Fibroblast of gingiva (primary cell): Measurements from ENCODE around the gene PDCD1LG2.
"Not testable (repeated sequence)": the region's sequence is repeated elsewhere in the genome, so short reads cannot be mapped to it uniquely, and the experiment has no call there.

Source experiments
- DNase-seq: peaks from one replicate; pipeline ENCODE4 v3.0.0-alpha.2; 2011; ENCODE audit warnings: low read depth

Gene PDCD1LG2

DNA sequence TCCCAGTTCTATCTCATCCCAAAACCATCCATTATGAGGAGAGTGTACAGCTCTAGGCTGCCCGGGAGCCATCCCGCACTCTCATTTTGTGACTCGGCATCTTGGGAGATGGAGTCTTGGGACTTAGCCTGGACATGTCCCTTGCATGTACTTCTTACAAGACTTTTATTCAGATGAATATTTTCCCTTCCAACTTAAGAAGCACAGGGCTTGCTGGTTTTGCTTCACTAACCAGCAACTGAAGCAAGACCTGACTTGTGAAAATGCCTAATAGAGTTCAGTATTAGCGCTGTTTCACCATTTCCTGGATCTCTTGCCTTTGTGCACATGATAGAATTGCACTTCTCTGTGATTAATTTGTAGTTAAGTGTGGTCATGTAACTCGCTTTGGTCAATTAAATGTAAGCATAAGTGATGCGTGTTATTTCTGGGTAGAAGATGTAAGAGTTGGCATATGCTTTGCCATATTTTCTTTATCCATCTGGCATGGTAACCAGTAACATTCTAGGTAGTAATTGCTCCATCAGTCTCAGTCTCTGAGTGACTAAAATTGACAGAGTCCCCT, 55.8 kb downstream of the PDCD1LG2 start:
- DNase-seq, result peak; percentile 31

DNA sequence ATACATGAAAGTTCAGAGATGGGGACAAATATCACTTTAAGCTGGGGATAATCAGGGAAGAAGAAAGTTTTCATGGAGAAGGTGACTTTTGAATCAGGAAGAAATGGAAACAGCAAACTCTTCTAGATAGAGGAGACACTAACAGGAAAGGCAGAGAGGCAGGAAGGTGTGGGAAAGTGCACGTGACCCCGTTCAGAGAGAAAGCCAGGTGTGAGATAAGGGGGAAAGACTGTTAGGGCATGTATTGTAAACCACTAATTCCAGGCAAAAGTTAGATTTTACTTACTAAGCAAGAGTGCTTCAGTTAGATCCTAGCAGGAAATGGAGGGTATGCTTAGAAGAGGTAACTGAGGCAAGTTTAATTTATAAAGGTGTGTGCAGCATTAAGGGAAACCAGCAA, 58.5 kb downstream of the PDCD1LG2 start:
- DNase-seq, result no peak

GRCh38 chr9:5569409-5569808, 59.1 kb downstream of the PDCD1LG2 start:
- no peak for DNase-seq

- no peak for DNase-seq
These were observed 59.6 kb downstream of the PDCD1LG2 start for GRCh38 chr9:5569891-5570290.

- DNase-seq, result no peak
These were observed 61.4 kb downstream of the PDCD1LG2 start for GRCh38 chr9:5571629-5572232.

GRCh38 chr9:5574097-5574496, 63.8 kb downstream of the PDCD1LG2 start:
- DNase-seq, result no peak

DNA sequence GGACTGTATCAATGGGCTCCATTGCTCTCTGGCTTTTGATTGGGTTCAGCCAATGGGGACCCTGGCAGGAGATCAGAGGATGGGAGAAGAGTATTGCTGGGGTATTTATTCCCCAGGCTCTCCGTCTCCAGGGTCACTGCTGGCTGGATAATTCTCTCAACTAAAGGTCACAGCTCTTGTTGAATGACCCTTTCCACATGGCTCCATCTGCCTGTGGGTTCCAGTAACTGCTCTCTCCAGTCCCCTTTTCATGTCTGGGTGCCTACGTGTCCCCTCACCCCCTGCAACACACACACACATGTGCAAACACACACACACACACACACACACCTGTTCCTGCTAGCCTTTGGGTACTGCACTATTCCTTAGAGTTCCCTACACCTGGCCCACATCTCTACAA, 64.7 kb downstream of the PDCD1LG2 start:
- no peak for DNase-seq

DNA sequence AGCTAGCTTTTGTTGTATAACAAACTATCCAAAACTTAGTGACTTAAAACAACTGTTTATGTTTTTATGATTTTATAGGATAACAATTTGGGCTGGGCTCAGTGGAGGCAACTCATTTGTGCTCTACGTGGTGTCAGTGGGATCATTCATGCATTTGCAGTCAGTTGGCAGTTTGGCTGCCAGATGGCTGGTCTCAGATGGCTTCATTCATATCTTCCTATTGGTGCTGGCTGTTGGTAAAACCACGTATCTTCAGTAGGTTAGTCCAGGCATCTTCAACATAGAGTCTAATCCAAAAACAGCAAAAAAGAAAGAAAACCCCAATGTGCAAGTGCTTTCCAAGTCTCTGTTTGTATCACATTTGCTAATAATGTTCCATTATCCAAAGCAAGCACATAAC, 66.9 kb downstream of the PDCD1LG2 start:
- no peak for DNase-seq

DNA sequence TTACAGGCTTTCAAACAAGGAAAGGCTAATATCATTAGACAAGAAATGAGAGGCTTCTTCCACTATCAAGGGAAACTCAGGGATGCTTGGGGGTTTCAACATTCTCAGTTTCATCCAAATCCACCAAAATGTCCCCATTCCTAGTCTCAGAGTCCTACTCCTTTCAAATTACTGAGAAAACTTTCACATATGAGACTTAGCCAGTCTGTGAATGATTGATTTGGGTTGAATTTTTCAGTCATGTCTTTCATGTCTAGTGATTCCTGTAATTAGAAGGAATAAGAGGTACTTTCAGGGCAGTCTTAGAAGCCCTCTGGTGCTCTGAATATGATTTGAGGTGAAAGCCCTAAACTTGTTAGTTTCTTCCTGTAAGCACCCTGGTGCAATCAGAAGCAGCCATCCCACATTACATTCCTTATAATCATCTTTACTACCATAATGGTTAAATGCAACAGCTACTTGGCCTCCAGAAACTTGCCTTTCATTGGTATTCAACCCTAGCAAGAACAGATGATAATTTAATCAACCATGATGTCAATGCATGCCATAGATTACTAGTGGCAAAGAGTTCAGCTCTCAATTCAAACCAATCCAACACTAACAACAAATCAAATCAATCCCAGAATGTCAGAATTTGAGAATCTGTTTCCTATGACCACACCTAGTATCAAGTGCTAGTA, 67.8 kb downstream of the PDCD1LG2 start:
- DNase-seq, result no peak

DNA sequence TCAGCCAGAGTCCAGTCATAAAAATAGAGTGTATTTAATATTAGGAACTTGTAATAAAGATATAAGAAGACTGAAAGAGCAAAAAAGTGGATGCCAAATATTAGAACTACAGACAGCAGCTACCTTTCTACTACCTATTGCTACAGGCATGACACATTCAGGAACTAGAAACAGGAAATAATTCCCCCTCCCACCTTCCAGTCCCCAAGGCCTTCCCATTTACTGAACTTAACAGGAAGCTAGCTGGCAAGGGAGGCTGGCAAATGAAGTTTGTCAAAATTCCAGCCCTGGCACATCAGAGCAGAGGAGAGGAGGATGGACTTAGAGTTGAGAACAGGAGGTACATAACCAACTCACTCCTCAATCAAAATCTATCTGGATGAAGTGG, 68.4 kb downstream of the PDCD1LG2 start:
- DNase-seq, result no peak

- peak; percentile 7 for DNase-seq
These were observed 69.5 kb downstream of the PDCD1LG2 start for GRCh38 chr9:5579881-5580280.

DNA sequence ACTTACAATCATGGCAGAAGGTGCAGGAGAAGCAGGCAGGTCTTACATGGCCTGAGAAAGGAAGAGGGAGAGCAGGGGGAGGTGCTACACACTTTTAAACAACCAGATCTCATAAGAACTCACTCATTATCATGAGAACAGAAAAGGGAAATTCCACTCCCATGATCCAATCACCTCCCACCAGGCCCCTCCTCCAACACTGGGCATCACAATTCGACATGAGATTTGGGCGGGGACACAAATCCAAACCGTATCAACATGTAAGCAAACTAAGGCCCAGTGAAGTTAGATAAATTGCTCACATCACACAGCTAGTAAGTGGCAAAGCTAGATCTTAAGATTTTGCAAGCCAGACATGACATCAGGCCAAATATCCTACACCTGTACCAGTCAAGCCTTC, 70.3 kb downstream of the PDCD1LG2 start:
- DNase-seq, result no peak

DNA sequence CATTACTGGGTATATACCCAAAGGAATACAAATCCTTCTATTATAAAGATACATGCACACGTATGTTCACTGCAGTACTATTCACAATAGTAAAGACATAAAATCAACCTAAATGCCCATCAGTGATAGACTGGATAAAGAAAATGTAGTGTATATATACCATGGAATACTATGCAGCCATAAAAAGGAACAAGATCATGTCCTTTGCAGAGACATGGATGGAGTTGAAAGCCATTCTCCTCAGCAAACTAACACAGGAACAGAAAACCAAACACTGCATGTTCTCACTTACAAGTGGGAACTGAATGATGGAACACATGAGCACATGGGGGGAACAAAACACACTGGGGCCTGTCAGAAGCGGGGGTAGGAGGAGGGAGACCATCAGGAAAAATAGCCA, 71.4 kb downstream of the PDCD1LG2 start:
- DNase-seq, result not testable (repeated sequence)

DNA sequence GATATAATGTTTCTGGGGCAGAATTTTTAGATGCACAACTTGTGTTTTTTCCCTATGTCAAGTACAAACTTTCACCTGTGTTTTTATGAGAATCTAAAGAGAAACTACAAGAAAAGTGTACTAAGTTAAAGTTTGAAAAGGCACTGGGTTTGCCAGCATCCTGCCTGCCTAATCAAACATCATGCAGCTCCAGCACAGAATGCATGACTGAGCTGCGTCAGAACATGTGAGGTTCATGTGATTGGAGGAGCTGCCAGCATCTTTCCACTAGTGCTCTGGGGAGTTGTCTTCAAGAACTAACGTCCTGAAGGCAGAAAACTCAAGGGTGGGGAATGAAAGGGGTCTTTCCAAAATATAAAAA, 72.5 kb downstream of the PDCD1LG2 start:
- DNase-seq, result peak; percentile 69

GRCh38 chr9:5586391-5586802, 76.1 kb downstream of the PDCD1LG2 start:
- DNase-seq, result peak; percentile 21

GRCh38 chr9:5587024-5587423, 76.7 kb downstream of the PDCD1LG2 start:
- peak; percentile 9 for DNase-seq

DNA sequence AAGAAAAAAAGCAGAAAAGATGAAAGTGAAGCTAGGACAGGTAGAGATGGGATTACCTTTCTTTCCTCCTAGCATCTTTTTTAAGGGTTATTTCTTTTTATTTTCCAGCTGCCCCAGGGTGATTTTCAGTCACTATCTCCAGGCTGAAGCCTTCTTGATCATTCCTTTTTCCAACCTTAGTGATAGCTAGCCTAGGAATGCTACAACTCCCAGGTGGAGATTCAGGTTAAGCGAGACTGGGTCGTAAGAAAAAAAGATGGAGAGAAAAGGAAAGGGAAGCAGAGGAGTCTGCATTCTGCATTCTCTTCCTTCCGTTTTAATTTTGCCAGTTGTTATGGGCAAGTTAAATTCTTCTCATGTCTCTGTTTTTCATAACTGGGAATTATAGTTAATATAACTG, 81.9 kb downstream of the PDCD1LG2 start:
- DNase-seq, result no peak

DNA sequence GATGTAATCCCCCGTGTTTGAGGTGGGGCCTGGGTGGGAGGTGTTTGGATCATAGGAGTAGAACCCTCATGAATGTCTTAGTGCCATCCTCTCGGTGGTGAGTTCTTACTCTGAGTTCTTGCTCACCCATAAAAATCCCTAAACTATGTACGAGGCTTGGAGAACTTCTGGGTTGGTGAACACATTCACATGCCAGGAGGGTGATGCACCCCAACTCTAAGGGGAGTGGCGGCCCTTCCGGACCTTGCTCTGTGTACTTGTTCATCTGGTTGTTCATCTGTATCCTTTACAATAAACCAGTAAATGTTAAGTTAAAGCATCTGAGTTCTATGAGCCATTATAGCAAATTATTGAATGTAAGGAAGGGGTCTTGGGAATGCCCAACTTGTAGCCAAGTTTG, 82.6 kb downstream of the PDCD1LG2 start:
- no peak for DNase-seq

DNA sequence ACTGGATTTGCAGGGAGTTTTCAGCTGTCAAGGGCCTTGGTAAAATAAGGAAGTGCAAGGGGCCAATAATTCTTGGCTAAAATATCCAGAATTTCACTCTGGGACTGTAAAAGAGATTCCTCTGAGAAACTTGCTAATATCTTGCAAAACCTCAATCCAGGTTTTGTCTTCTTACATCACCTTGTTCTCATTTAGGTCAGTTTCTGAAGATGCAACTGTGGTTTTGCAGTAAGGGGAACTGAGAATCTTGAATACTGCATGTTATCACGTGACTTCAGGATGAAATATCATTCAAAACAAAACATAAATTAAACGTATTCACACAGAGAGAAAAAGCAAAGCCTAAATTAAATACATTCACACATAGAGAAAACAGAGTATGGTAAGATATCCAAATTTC, 83.6 kb downstream of the PDCD1LG2 start:
- DNase-seq, result no peak

GRCh38 chr9:5596173-5596572, 85.8 kb downstream of the PDCD1LG2 start:
- no peak for DNase-seq

- no peak for DNase-seq
These were observed 98.2 kb downstream of the PDCD1LG2 start for GRCh38 chr9:5608298-5609225.

GRCh38 chr9:5609226-5609596, 98.9 kb downstream of the PDCD1LG2 start:
- DNase-seq, result no peak

DNA sequence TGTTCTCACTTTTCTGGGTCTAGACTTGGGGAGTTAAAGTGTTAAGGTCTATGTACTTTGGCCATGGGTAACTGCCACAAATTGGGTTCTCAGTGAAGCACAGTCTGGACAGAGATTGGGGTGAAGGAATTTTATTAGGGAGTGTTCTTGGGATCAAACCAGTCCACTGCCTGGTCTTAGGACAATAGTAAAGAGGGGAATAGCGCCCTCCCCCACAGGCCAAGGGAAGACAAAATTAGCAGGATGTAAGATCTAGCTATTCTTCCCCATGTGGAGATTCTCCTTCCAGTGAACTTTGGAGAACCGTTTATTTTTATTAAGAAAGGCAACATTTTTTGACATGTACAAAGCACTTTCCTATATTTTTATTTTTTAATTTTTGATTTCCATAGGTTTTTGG, 100.2 kb downstream of the PDCD1LG2 start:
- no peak for DNase-seq
